ENCODE data around the gene CUL9.

DNA sequence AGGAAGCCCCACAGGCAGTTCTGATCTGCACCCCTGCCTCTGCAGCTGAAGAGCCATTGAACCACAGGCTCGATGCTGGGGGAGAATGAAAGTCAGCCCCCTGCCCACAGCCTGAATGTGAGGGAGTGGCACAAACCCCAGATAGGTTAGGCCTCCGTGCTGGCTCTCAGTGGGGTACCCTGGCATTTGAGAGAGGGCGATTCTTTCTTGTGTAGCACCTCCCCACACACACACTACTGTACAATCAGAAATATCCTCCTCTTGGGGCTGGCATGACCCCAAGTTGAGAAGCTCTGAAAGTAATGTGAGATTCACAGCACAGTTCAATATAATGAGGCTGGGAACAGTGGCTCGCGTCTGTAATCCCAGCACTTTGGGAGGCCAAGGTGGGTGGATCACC, 79.2 kb downstream of the CUL9 start:
- TF ChIP-seq, protein P1, sequence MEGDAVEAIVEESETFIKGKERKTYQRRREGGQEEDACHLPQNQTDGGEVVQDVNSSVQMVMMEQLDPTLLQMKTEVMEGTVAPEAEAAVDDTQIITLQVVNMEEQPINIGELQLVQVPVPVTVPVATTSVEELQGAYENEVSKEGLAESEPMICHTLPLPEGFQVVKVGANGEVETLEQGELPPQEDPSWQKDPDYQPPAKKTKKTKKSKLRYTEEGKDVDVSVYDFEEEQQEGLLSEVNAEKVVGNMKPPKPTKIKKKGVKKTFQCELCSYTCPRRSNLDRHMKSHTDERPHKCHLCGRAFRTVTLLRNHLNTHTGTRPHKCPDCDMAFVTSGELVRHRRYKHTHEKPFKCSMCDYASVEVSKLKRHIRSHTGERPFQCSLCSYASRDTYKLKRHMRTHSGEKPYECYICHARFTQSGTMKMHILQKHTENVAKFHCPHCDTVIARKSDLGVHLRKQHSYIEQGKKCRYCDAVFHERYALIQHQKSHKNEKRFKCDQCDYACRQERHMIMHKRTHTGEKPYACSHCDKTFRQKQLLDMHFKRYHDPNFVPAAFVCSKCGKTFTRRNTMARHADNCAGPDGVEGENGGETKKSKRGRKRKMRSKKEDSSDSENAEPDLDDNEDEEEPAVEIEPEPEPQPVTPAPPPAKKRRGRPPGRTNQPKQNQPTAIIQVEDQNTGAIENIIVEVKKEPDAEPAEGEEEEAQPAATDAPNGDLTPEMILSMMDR (IDR thresholded peaks at IDR 0.05), result no peak
- TF ChIP-seq POLR2A (IDR thresholded peaks at IDR 0.05; ENCODE audit: low read depth), result no peak
